GM12878 (cell line): ENCODE measurements around the gene PMIS2.

ENCODE experiments used
- CBX5 ChIP-seq: sonication (generic); IDR thresholded peaks from 2 replicates; pipeline ENCODE4 v1.6.1; 2016; ENCODE audit warnings: low read depth, moderate library complexity, mild to moderate bottlenecking, inconsistent platforms
- HDAC2 ChIP-seq: fragments of 200-600 bp; sonication (generic); IDR thresholded peaks from 2 replicates; pipeline ENCODE4 v1.6.1; 2017
- NR2C2 ChIP-seq: IDR thresholded peaks from 2 replicates; pipeline ENCODE4 v1.6.1; 2011; ENCODE audit warnings: borderline replicate concordance, low read depth; ENCODE audit not compliant: control insufficient read depth, insufficient read length
- RAD21 ChIP-seq: IDR thresholded peaks from 2 replicates; pipeline ENCODE4 v1.6.1; 2011; ENCODE audit warnings: mild to moderate bottlenecking, low read depth, low read length, moderate library complexity; ENCODE audit not compliant: insufficient read depth
- ZNF274 ChIP-seq: IDR thresholded peaks from one replicate; pipeline ENCODE4 v1.8.0; 2011; ENCODE audit not compliant: insufficient read length, insufficient read depth

- TF ChIP-seq CBX5 (no peak), NR2C2 (no peak), RAD21 (no peak), ZNF274 (no peak), HDAC2 (no peak)
These were observed 1.3 kb downstream of the PMIS2 start for GRCh38 chr19:35587321-35587720.
